Measurements from ENCODE around the gene XRCC4. TPM values are rescaled to one million over a fixed set of nuclear protein-coding genes. Genes with fewer than 3 reads are reported as not detected.

Gene XRCC4
- total RNA-seq, 1 experiment from 2014 or later = 13.8 TPM

DNA sequence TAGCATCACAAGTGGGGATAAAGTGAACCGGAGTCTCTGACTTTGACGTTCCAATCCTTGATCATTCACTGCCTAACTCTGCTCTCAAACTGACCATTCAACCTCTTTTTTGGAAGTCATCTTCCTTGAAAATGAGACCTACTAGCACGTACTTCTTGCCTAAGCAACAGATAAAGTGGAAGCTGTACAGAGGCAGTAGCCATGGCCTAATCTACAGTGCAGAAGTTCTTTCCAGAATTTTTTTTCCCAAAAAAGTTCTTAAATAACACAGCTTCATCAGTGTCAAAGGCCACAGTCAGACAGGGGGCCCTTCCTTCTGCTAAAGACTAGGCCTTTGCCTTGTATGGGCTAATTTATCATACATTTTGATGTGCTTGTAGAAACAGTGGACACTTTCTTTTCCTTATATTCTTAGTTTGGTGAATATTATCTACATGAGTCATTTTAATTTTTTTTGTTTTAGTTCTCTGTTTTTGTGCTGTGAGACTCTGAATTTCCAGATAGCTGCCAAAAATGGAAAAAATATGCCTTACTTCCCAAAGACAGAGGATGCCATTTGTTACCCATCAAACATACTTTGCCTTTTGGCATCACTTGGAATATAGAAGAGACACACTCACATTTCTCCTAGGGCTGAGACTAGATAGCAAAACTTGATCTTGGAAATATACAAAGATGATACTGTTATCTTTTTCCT is 297.9 kb downstream of the XRCC4 start:
- CTCF ChIA-PET = interaction anchor here (0.7 kb wide), 1 partner anchor 1018 kb away, joined by 3 read pairs; no protein-coding TSS in a partner anchor
- Histone ChIP-seq H3K4me1 (ENCODE audit: insufficient read depth, low read length) (peaks cover 16% of the 10 kb centered on the region), H3F3A (ENCODE audit: low read length, unreplicated experiment) (peaks cover 9% of the 10 kb centered on the region), H3K9me2 (replicated peaks; ENCODE audit: low read length) (no peaks in the 10 kb centered on the region), H3K27me3 (ENCODE audit: low read length) (no peaks in the 10 kb centered on the region), H3K9me3 (ENCODE audit: low read length) (no peaks in the 10 kb centered on the region), H3K27ac (ENCODE audit: low read length) (no peak overlapping the region), H4K20me1 (ENCODE audit: low read length) (no peaks in the 10 kb centered on the region), H2AFZ (ENCODE audit: low read length) (no peak overlapping the region), H3K4me2 (ENCODE audit: low read length) (no peak overlapping the region), H3K79me2 (ENCODE audit: low read length) (no peaks in the 10 kb centered on the region), H3K4me3 (ENCODE audit: low read length) (no peak overlapping the region), H3K9ac (ENCODE audit: low read length) (no peak overlapping the region), H3K36me3 (ENCODE audit: low read depth, low read length) (no peaks in the 10 kb centered on the region)
- no peak for ATAC-seq
- intact Hi-C loops (cut with micrococcal nuclease) = no loop called here
- POLR2A ChIA-PET (ENCODE audit: unreplicated experiment) = no interaction called here
- BruUV-seq (replicated peaks) = no TSS peak
- no peak for TF ChIP-seq CTCF (conservative IDR thresholded peaks at IDR 0.05; ENCODE audit: low read depth, low read length)
- DNase-seq = no peak

- H3K4me3 ChIP-seq (ENCODE audit: low read length) = no peak overlapping the region
- no TSS peak for BruUV-seq (replicated peaks)
- TF ChIP-seq EZH2 (IDR thresholded peaks at IDR 0.05; ENCODE audit: low read length, unreplicated experiment) (no peak), CTCF (conservative IDR thresholded peaks at IDR 0.05; ENCODE audit: low read depth, low read length) (no peak), EZH2phosphoT487 (IDR thresholded peaks at IDR 0.05; ENCODE audit: borderline replicate concordance, low read length) (no peak)
- no peaks in the 10 kb centered on the region for H3K9me3 ChIP-seq (ENCODE audit: low read length)
- H3K36me3 ChIP-seq (ENCODE audit: low read depth, low read length) = no peaks in the 10 kb centered on the region
- no peaks in the 10 kb centered on the region for H3K27me3 ChIP-seq (ENCODE audit: low read length)
- POLR2A ChIA-PET (ENCODE audit: unreplicated experiment) = no interaction called here
- H3K27ac ChIP-seq (ENCODE audit: low read length) = no peak overlapping the region
- H3K9me2 ChIP-seq (replicated peaks; ENCODE audit: low read length) = no peaks in the 10 kb centered on the region
- H3F3A ChIP-seq (ENCODE audit: low read length, unreplicated experiment) = peaks cover 9% of the 10 kb centered on the region
- DNase-seq (no peak), ATAC-seq (no peak)
- intact Hi-C loops (cut with micrococcal nuclease) = no loop called here
- peaks cover 16% of the 10 kb centered on the region for H3K4me1 ChIP-seq (ENCODE audit: insufficient read depth, low read length)
- H3K9ac ChIP-seq (ENCODE audit: low read length) = no peak overlapping the region
- H4K20me1 ChIP-seq (ENCODE audit: low read length) = no peaks in the 10 kb centered on the region
- H3K79me2 ChIP-seq (ENCODE audit: low read length) = no peaks in the 10 kb centered on the region
- 0 out of 2 replicates have a peak overlapping the region, but pooled peaks have one; percentile 1 for H3K4me2 ChIP-seq (ENCODE audit: low read length)
- no peak overlapping the region for H2AFZ ChIP-seq (ENCODE audit: low read length)
- CTCF ChIA-PET = no interaction called here
Measured at GRCh38 chr5:83376461-83376860, 299.1 kb downstream of the XRCC4 start.

DNA sequence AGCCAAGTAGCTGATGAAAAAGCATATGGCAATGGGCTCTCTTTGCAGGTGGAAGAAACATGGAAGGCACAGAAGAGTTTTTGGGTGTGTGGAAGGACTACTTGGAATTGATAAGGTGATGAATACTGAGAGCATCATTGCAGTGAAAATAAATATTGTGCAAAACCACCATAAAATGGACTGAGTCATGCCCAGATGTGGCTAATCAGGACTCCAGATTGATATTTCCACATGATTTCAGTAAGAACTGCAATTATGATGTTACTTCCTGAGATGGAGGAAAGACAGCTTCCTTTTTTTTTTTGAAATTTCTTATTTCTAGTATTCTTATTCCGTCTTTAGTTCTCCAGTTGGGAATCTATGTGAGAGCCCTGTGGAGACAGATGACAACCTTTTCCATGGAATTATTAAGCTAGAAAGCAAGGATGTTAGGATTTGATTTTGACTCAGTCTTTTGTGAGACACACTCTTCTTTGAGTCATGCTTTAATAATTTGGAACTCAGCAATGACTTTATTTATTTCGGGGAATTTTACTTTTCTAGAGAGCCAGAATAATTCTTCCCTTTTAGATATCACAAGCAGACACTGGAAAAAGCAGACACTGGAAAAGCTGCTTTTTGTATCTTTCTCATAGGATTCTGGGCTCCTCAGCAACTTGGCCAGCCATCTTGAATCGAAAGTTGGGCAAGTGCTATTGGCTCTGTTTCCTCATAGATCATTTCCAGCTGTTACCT is 300.0 kb downstream of the XRCC4 start:
- intact Hi-C loops (cut with micrococcal nuclease) = no loop called here
- no peaks in the 10 kb centered on the region for H3K9me2 ChIP-seq (replicated peaks; ENCODE audit: low read length)
- H3K36me3 ChIP-seq (ENCODE audit: low read depth, low read length) = no peaks in the 10 kb centered on the region
- H4K20me1 ChIP-seq (ENCODE audit: low read length) = no peaks in the 10 kb centered on the region
- peak overlapping the region; percentile 32 for H3K27ac ChIP-seq (ENCODE audit: low read length)
- H3K9me3 ChIP-seq (ENCODE audit: low read length) = no peaks in the 10 kb centered on the region
- POLR2A ChIA-PET (ENCODE audit: unreplicated experiment) = no interaction called here
- H3K4me3 ChIP-seq (ENCODE audit: low read length) = no peak overlapping the region
- 0 out of 2 replicates have a peak overlapping the region, but pooled peaks have one; percentile 25 for H2AFZ ChIP-seq (ENCODE audit: low read length)
- TF ChIP-seq EZH2phosphoT487 (IDR thresholded peaks at IDR 0.05; ENCODE audit: borderline replicate concordance, low read length) = no peak
- TF ChIP-seq EZH2 (IDR thresholded peaks at IDR 0.05; ENCODE audit: low read length, unreplicated experiment) = no peak
- TF ChIP-seq CTCF (conservative IDR thresholded peaks at IDR 0.05; ENCODE audit: low read depth, low read length) = no peak
- peaks cover 16% of the 10 kb centered on the region for H3K4me1 ChIP-seq (ENCODE audit: insufficient read depth, low read length)
- H3F3A ChIP-seq (ENCODE audit: low read length, unreplicated experiment) = peaks cover 9% of the 10 kb centered on the region
- H3K27me3 ChIP-seq (ENCODE audit: low read length) = no peaks in the 10 kb centered on the region
- no peak overlapping the region for H3K9ac ChIP-seq (ENCODE audit: low read length)
- BruUV-seq (replicated peaks) = no TSS peak
- DNase-seq = peak; percentile 61
- H3K4me2 ChIP-seq (ENCODE audit: low read length) = peak overlapping the region; percentile 40; the same call in 1 of the 2 replicates
- CTCF ChIA-PET = no interaction called here
- H3K79me2 ChIP-seq (ENCODE audit: low read length) = no peaks in the 10 kb centered on the region
- peak; percentile 50 for ATAC-seq
